B cell (primary cell): ENCODE data around the gene NOS1. TPM values are rescaled to one million over a fixed set of nuclear protein-coding genes. Genes with fewer than 3 reads are reported as not detected.

ENCODE experiments used
- ATAC-seq: fragments of 200-7000 bp; cut with Tn5 transposase; one replicate; pipeline ENCODE4 v1.10.0; 2021; ENCODE audit warnings: low read depth, mild to moderate bottlenecking, moderate number of reproducible peaks, moderate library complexity
- CTCF ChIA-PET: fragments of 350-600 bp; sonication (Branson Sonifier 250); formaldehyde crosslinking; loops from one replicate; lab custom pipeline; 2021; ENCODE audit warnings: antibody characterized with exemption, inconsistent platforms; lab: Charles Lee
- POLR2A ChIA-PET: fragments of 350-600 bp; sonication (Branson Sonifier 250); formaldehyde crosslinking; loops from one replicate; lab custom pipeline; 2021; ENCODE audit warnings: antibody characterized with exemption; lab: Charles Lee
- DNase-seq: peaks from one replicate; pipeline ENCODE4 v3.0.0; 2013
- H2AFZ ChIP-seq: 2 replicates; pipeline ENCODE4 v1.6.1; 2012; ENCODE audit warnings: mild to moderate bottlenecking, low read depth, low read length; ENCODE audit not compliant: insufficient read depth, poor library complexity, severe bottlenecking
- H3K27ac ChIP-seq, 2 donors: 1 replicate in 1 of 2; 2 replicates in 1 of 2; pipeline ENCODE4 v1.5.1; 2012 to 2013; ENCODE audit warnings: low read length in 2 of 2, mild to moderate bottlenecking in 2 of 2, moderate library complexity in 1 of 2
- H3K27me3 ChIP-seq, 4 experiments: fragments of 200-600 bp in 1 of 4; sonication (generic) in 1 of 4; replicated peaks in 1 of 4; 1 replicate in 2 of 4; 2 replicates in 2 of 4; pipeline versions ENCODE4 v1.6.1 to v1.7.0; 2013 to 2016; ENCODE audit warnings: low read length in 3 of 4, mild to moderate bottlenecking in 2 of 4, mixed read lengths in 1 of 4, moderate library complexity in 1 of 4; ENCODE audit not compliant: insufficient read depth in 4 of 4, control insufficient read depth in 3 of 4; ENCODE audit errors: control extremely low read depth in 1 of 4
- H3K36me3 ChIP-seq, 2 experiments: replicated peaks in 1 of 2; 1 replicate in 1 of 2; 2 replicates in 1 of 2; pipeline versions ENCODE4 v1.6.1 to v1.7.1; 2013; ENCODE audit warnings: low read length in 1 of 2; ENCODE audit not compliant: insufficient read depth in 2 of 2, control insufficient read depth in 1 of 2; ENCODE audit errors: control extremely low read depth in 1 of 2, extremely low read depth in 1 of 2
- H3K4me1 ChIP-seq, 2 donors: fragments of 200-600 bp in 1 of 2; sonication (generic) in 1 of 2; 1 replicate in 1 of 2; 2 replicates in 1 of 2; pipeline versions ENCODE4 v1.5.1 to v1.6.1; 2013 to 2017; ENCODE audit warnings: low read length in 2 of 2; ENCODE audit not compliant: control insufficient read depth in 2 of 2, insufficient read depth in 2 of 2
- H3K4me2 ChIP-seq: replicated peaks from 2 replicates; pipeline ENCODE3; 2012; ENCODE audit warnings: mild to moderate bottlenecking, low read depth, low read length; ENCODE audit not compliant: poor library complexity, severe bottlenecking
- H3K4me3 ChIP-seq, 5 experiments: fragments of 200-600 bp in 1 of 5; sonication (generic) in 1 of 5; 1 replicate in 3 of 5; 2 replicates in 2 of 5; pipeline versions ENCODE4 v1.5.1 to v1.7.0; 2011 to 2016; ENCODE audit warnings: low read length in 4 of 5, mild to moderate bottlenecking in 4 of 5, low read depth in 2 of 5, control low read depth in 1 of 5, moderate library complexity in 1 of 5; ENCODE audit not compliant: insufficient read depth in 1 of 5; ENCODE audit errors: control extremely low read depth in 1 of 5, extremely low read depth in 1 of 5
- H3K79me2 ChIP-seq: fragments of 200-600 bp; sonication (generic); one replicate; pipeline ENCODE4 v1.6.0; 2016; ENCODE audit warnings: low read length; ENCODE audit not compliant: control insufficient read depth, insufficient read depth
- H3K9ac ChIP-seq: fragments of 200-600 bp; sonication (generic); 2 replicates; pipeline ENCODE4 v1.6.1; 2017; ENCODE audit warnings: mild to moderate bottlenecking, low read length, moderate library complexity
- H3K9me3 ChIP-seq, 3 donors: one replicate each; pipeline versions ENCODE4 v1.6.1 to v1.7.1; 2013; ENCODE audit warnings: low read length in 2 of 3; ENCODE audit not compliant: control insufficient read depth in 2 of 3, insufficient read depth in 1 of 3; ENCODE audit errors: control extremely low read depth in 1 of 3
- H4K20me1 ChIP-seq: 2 replicates; pipeline ENCODE4 v1.6.0; 2012; ENCODE audit warnings: mild to moderate bottlenecking, low read length; ENCODE audit not compliant: insufficient read depth, control insufficient read depth, poor library complexity, severe bottlenecking
- H3K27ac Mint-ChIP-seq: one replicate; pipeline ENCODE4 v1.8.0; 2021; ENCODE audit warnings: mixed read lengths
- H3K27me3 Mint-ChIP-seq: one replicate; pipeline ENCODE4 v1.8.0; 2021; ENCODE audit warnings: mixed read lengths
- H3K4me1 Mint-ChIP-seq: one replicate; pipeline ENCODE4 v1.8.0; 2021; ENCODE audit warnings: mixed read lengths
- H3K4me3 Mint-ChIP-seq: one replicate; pipeline ENCODE4 v1.8.0; 2021; ENCODE audit warnings: mixed read lengths
- H3K9me3 Mint-ChIP-seq: one replicate; pipeline ENCODE4 v1.8.0; 2022; ENCODE audit warnings: mixed read lengths; ENCODE audit not compliant: insufficient read depth
- CTCF ChIP-seq: fragments of 200-600 bp; IDR thresholded peaks from one replicate; pipeline ENCODE4 v1.8.0; 2022; ENCODE audit warnings: antibody characterized with exemption, mild to moderate bottlenecking
- EZH2 ChIP-seq: IDR thresholded peaks from 2 replicates; pipeline ENCODE4 v1.6.1; 2012; ENCODE audit warnings: borderline replicate concordance, low read depth, mild to moderate bottlenecking, moderate library complexity, low read length; ENCODE audit not compliant: insufficient read depth, poor library complexity, severe bottlenecking
- WGBS: methylation state at CpG from one replicate; pipeline ENCODE4 v1.1.5; 2013; ENCODE audit warnings: missing lambda C conversion rate; ENCODE audit not compliant: insufficient coverage; 5-methylcytosine and 5-hydroxymethylcytosine counted together
- intact Hi-C: fragments of 100-400 bp; cut with micrococcal nuclease; formaldehyde crosslinking; loops from one replicate; pipeline ENCODE4 v1.10.0; 2022
- polyA plus RNA-seq: library from polyadenylated mRNA; depleted of rRNA; stranded (reverse); fragments of >200 nt; gene quantifications from 2 replicates; pipeline ENCODE4 v1.2.3, GENCODE V29; 2012
- total RNA-seq, 2 donors: library from RNA; stranded (reverse); fragments of 120-200 nt in 1 of 2; gene quantifications; 1 replicate in 1 of 2; 2 replicates in 1 of 2; pipeline versions ENCODE4 v1.2.3 to v1.2.4, GENCODE V29; 2013 to 2022

The NOS1 gene
- total and polyA plus RNA-seq, 2 donors (not counting 1 experiment from before 2014, with no cell fraction given): not detected

- no peaks in the 10 kb centered on the region for H3K27me3 ChIP-seq
- Mint-ChIP-seq H3K4me1 (no peaks in the 10 kb centered on the region), H3K4me3 (no peak overlapping the region), H3K27me3 (no peaks in the 10 kb centered on the region), H3K9me3 (no peaks in the 10 kb centered on the region), H3K27ac (no peak overlapping the region)
- H3K27ac ChIP-seq: no peak overlapping the region
- CTCF ChIA-PET: interaction anchor here (1.0 kb wide), 1 partner anchor 49 kb away, joined by 5 read pairs; no protein-coding TSS in a partner anchor
- H3K36me3 ChIP-seq: peaks cover 26 to 89% of the 10 kb centered on the region in 2 experiments
- no peak overlapping the region for H3K9ac ChIP-seq
- intact Hi-C loops: no loop called here
- H3K4me2 ChIP-seq: no peak overlapping the region
- no peak overlapping the region for H2AFZ ChIP-seq
- POLR2A ChIA-PET: no interaction called here
- no peaks in the 10 kb centered on the region for H3K9me3 ChIP-seq
- H3K4me1 ChIP-seq: no peaks in the 10 kb centered on the region
- ATAC-seq (no peak), DNase-seq (no peak)
- no CpG with 5 or more reads among the region's 3 CpGs for WGBS
- peaks cover 14% of the 10 kb centered on the region for H4K20me1 ChIP-seq
- H3K4me3 ChIP-seq: no peak overlapping the region
- no peaks in the 10 kb centered on the region for H3K79me2 ChIP-seq
- TF ChIP-seq CTCF (no peak), EZH2 (no peak)
Observed at GRCh38 chr12:117168976-117169375, 192.4 kb downstream of the NOS1 start.

- Histone ChIP-seq H4K20me1 (peaks cover 14% of the 10 kb centered on the region), H3K27ac (no peak overlapping the region), H3K9ac (no peak overlapping the region), H3K9me3 (no peaks in the 10 kb centered on the region), H3K4me3 (no peak overlapping the region), H2AFZ (no peak overlapping the region), H3K27me3 (no peaks in the 10 kb centered on the region), H3K36me3 (peaks cover 22 to 87% of the 10 kb centered on the region in 2 experiments), H3K79me2 (no peaks in the 10 kb centered on the region), H3K4me2 (no peak overlapping the region), H3K4me1 (no peaks in the 10 kb centered on the region)
- DNase-seq (no peak), ATAC-seq (no peak)
- Mint-ChIP-seq H3K9me3 (no peaks in the 10 kb centered on the region), H3K4me3 (no peak overlapping the region), H3K4me1 (no peaks in the 10 kb centered on the region), H3K27me3 (no peaks in the 10 kb centered on the region), H3K27ac (no peak overlapping the region)
- TF ChIP-seq CTCF: no peak
- no peak for TF ChIP-seq EZH2
- POLR2A ChIA-PET: no interaction called here
- intact Hi-C loops: no loop called here
- CTCF ChIA-PET: no interaction called here
- 100% methylated on average over 3 of the region's 4 CpGs for WGBS
Observed at GRCh38 chr12:117167769-117168168, 193.7 kb downstream of the NOS1 start.
